GM10248 (cell line): Measurements from ENCODE around the gene P2RY11.
A peak's percentile ranks its signal among the peaks of the same experiment; 100 is the strongest.

Experiments
- CTCF ChIA-PET: fragments of 300-600 bp; sonication (Branson Sonifier 250); formaldehyde crosslinking; extraction: SDS; loops from one replicate; lab custom pipeline; 2021; ENCODE audit warnings: antibody characterized with exemption; lab: Yijun Ruan, JAX
- POLR2A ChIA-PET: fragments of 350-650 bp; sonication (Branson Sonifier 250); formaldehyde crosslinking; extraction: SDS; loops from one replicate; lab custom pipeline; 2020; ENCODE audit warnings: antibody characterized with exemption; lab: Yijun Ruan, JAX
- DNase-seq: peaks from one replicate; pipeline ENCODE4 v3.0.0; 2012; ENCODE audit errors: extremely low spot score
- TF ChIP-seq, protein P1 (sequence below): IDR thresholded peaks from 2 replicates; pipeline ENCODE4 v1.5.1; 2012; ENCODE audit warnings: mild to moderate bottlenecking, low read depth; ENCODE audit errors: extremely low read depth, missing control alignments, control extremely low read depth

P2RY11 gene

GRCh38 chr19:10100163-10100785 is 11.2 kb upstream of the P2RY11 start:
- ChIA-PET CTCF (interaction anchor here (0.8 to 9.6 kb wide), 5 partner anchors 8 to 160 kb away, joined by 3 to 163 read pairs (median 3); partner anchors contain the start of genes EIF3G, P2RY11 and PPAN), POLR2A (interaction anchor here (0.6 to 2.3 kb wide), 3 partner anchors 14 to 522 kb away, joined by 3 to 10 read pairs (median 5); no protein-coding TSS in a partner anchor)
- DNase-seq = no peak
- TF ChIP-seq, protein P1, sequence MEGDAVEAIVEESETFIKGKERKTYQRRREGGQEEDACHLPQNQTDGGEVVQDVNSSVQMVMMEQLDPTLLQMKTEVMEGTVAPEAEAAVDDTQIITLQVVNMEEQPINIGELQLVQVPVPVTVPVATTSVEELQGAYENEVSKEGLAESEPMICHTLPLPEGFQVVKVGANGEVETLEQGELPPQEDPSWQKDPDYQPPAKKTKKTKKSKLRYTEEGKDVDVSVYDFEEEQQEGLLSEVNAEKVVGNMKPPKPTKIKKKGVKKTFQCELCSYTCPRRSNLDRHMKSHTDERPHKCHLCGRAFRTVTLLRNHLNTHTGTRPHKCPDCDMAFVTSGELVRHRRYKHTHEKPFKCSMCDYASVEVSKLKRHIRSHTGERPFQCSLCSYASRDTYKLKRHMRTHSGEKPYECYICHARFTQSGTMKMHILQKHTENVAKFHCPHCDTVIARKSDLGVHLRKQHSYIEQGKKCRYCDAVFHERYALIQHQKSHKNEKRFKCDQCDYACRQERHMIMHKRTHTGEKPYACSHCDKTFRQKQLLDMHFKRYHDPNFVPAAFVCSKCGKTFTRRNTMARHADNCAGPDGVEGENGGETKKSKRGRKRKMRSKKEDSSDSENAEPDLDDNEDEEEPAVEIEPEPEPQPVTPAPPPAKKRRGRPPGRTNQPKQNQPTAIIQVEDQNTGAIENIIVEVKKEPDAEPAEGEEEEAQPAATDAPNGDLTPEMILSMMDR = no peak

DNA sequence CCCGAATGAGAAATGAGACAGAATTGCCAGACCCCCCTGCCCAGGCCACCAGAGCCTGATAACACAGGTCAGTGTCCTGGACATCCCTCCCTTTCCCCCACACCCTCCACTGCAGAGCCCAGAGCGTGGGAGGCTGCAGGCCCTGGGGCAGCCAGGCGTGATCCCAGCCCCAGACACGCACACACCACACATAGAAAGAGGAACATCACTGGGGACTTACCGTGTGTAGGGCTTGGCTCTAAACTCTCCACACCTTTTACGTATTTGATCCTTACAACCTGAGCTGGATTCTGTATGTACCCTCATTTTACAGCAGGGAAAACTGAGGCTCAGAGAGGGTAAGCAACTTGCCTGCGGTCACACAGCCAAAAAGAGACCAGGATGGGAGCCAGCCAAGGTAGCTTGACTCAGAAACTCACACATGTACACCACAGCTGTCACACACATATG is 8.7 kb upstream of the P2RY11 start:
- CTCF ChIA-PET = interaction anchor here (1.2 to 9.6 kb wide), 5 partner anchors 14 to 156 kb away, joined by 3 to 163 read pairs (median 6); partner anchors contain the start of genes EIF3G, P2RY11 and S1PR2
- TF ChIP-seq, protein P1 = no peak
- DNase-seq = peak; percentile 75
- POLR2A ChIA-PET = interaction anchor here (1.7 kb wide), 1 partner anchor 15 kb away, joined by 13 read pairs; no protein-coding TSS in a partner anchor

DNA sequence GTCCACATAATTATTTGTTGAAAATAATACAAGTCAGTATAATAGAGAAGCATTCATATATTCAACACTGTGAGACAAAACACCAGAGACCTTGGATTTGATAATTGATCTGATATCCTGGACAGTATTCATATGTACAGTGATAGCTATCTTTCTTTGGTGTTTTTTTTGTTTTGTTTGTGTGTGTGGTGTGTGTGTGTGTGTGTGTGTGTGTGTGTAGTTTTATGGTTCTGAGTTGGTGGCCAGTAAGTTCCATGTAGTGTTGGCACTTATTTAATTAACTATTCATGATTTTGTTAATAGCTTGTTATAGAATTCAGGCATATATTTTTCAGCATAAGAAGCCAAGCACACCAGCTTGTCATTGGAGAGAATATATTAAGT is 7.4 kb upstream of the P2RY11 start:
- ChIA-PET POLR2A (interaction anchor here (0.6 to 1.0 kb wide), 3 partner anchors 12 to 175 kb away, joined by 3 to 4 read pairs (median 3); no protein-coding TSS in a partner anchor), CTCF (interaction anchor here (2.5 to 9.6 kb wide), 4 partner anchors 13 to 155 kb away, joined by 6 to 163 read pairs (median 10); partner anchors contain the start of genes EIF3G and P2RY11)
- TF ChIP-seq, protein P1 = no peak
- no peak for DNase-seq

DNA sequence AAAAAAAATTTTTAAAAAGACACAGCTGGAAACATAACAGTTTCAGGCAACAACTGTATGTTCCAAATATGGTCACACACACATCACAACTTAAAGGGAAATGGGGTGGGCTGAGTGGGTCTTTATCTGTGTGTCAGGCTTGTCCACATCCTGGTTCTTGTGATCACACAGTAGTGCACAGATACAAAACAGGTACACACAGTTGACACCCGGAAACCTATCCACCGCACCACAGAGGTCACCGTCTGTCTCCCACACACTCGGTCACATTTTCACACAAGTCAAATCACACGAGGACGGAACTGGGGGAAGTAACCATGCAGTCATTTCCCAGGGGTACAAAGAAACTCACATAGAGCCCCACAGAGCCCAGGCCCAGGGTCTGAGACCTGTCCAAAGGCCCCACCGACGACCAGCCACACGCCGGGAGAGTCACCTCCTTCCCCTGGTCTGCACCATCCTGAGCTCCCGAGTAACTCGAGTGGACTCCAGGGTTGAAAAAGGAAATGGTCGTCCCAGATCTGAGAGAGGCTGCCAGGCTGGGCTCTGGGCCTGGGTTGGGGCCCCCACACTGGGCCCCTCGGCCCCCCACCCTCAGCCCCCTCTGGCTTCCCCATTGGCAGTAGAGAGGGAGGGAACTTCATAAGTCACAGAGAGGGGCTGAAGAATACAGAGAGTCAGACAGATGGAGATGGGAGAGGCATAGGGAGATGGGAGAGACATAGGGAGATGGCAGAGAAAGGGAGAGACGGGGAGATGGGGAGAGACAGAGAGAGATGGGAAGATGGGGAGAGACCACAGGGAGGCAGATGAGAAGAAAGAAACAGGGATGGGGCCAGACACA is 6.6 kb upstream of the P2RY11 start:
- ChIA-PET CTCF (interaction anchor here (2.5 to 9.6 kb wide), 3 partner anchors 12 to 154 kb away, joined by 9 to 163 read pairs (median 12); partner anchors contain the start of genes EIF3G and P2RY11), POLR2A (interaction anchor here (0.9 to 2.5 kb wide), 3 partner anchors 11 to 165 kb away, joined by 3 to 12 read pairs (median 3); partner anchors contain the start of gene ICAM1)
- TF ChIP-seq, protein P1 = no peak
- DNase-seq = peak; percentile 77

DNA sequence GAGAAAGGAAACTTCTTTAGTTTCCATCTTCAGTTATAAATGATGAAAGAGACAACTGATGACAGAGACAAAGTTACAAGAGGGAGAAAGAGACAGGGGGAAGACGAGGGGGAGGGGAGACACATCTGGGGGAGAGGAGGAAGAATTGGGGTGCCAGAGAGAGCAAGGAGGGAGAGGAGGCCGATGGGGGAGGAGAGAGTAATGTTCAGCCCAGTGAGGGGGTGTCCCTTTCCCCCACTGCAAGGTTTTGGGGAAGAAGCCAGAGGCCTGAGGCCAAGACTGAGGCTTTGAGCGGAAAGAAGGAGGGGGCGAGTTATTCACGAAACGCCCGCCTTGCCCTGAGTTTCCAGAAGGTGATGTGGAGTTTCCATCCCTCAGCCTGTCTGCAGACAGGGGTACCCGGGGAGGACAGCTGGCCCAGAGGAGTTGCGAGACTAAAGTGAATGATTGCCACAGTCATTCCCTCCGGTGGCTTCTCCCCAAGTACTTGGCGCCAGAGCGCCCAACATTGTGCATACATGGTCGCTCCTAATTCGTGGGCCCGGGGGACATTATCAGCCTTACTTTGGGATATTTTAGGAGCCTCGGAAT is 5.9 kb upstream of the P2RY11 start:
- POLR2A ChIA-PET = interaction anchor here (0.5 to 2.5 kb wide), 5 partner anchors 9 to 584 kb away, joined by 4 to 12 read pairs (median 5); partner anchors contain the start of gene ICAM1
- CTCF ChIA-PET = interaction anchor here (0.8 to 5.1 kb wide), 6 partner anchors 7 to 299 kb away, joined by 3 to 44 read pairs (median 4); no protein-coding TSS in a partner anchor
- TF ChIP-seq, protein P1 = no peak
- DNase-seq = peak; percentile 72
